ENCODE results near the gene RLIM.
"Not testable (repeated sequence)": the region's sequence is repeated elsewhere in the genome, so short reads cannot be mapped to it uniquely, and the experiment has no call there.

The RLIM gene, protein sequence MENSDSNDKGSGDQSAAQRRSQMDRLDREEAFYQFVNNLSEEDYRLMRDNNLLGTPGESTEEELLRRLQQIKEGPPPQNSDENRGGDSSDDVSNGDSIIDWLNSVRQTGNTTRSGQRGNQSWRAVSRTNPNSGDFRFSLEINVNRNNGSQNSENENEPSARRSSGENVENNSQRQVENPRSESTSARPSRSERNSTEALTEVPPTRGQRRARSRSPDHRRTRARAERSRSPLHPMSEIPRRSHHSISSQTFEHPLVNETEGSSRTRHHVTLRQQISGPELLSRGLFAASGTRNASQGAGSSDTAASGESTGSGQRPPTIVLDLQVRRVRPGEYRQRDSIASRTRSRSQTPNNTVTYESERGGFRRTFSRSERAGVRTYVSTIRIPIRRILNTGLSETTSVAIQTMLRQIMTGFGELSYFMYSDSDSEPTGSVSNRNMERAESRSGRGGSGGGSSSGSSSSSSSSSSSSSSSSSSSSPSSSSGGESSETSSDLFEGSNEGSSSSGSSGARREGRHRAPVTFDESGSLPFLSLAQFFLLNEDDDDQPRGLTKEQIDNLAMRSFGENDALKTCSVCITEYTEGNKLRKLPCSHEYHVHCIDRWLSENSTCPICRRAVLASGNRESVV

GRCh38 chrX:74614093-74614909 is at the start of gene RLIM:
TSS of gene RLIM (minus strand) at chrX:74614624. CDS start at chrX:74595977, 18,647 bp downstream.
- TF ChIP-seq CTCF (IDR thresholded peaks at IDR 0.05; ENCODE audit: low read depth, low read length): no peak
- peak; percentile 93 for DNase-seq

DNA sequence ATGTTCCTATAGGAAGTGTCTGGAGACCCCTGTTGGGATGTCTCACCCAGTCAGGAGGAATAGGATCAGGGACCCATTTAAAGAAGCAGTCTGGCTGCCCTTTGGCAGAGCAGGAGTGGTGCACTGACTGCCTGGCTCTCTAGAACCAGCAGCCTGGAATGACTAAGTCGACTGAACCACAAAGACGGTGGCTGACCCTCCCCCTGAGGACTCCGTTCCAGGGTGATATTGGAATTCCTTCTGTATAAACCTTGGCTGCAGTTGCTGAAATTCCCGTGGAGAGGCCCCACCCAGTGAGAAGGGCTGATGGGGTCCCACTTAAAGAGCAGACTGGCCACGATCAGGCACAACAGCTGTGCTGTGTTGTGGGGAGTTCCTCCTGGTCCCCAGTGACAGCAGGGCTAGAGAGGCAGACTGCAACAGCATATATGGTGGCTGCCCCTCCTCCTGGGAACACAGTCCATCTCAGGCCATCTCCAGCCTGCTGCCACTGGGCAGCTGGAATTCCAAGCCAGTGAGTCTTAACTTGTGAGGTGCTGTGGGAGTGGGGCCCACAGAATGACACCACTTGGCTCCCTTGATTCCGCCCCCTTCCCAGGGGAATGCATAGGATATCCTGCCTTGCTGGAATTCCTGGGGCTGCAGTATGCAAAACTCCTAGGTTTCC is 41.8 kb upstream of the RLIM start:
- H3K27ac ChIP-seq: no peak overlapping the region
- no peak for TF ChIP-seq CTCF (IDR thresholded peaks at IDR 0.05; ENCODE audit: low read depth, low read length)
- H3K27me3 ChIP-seq (ENCODE audit: insufficient read depth, low read depth, severe bottlenecking): peaks cover 15% of the 10 kb centered on the region
- DNase-seq: no peak
- H3K4me3 ChIP-seq (ENCODE audit: low read depth, low read length): no peak overlapping the region
- H3K9me3 ChIP-seq (ENCODE audit: severe bottlenecking): no peaks in the 10 kb centered on the region
- no peaks in the 10 kb centered on the region for H3K36me3 ChIP-seq

More at GRCh38 chrX:74614093-74614909, at the start of gene RLIM:
- Histone ChIP-seq H3K36me3 (peaks cover 24% of the 10 kb centered on the region), H3K27ac (peak within 1 kb of the TSS; percentile 97), H3K9me3 (ENCODE audit: severe bottlenecking) (peaks cover 2% of the 10 kb centered on the region), H3K4me3 (ENCODE audit: low read depth, low read length) (peak within 1 kb of the TSS; percentile 71), H3K27me3 (ENCODE audit: insufficient read depth, low read depth, severe bottlenecking) (peaks cover 5% of the 10 kb centered on the region)

- H3K27ac ChIP-seq; DNase-seq; H3K36me3 ChIP-seq; H3K9me3 ChIP-seq (ENCODE audit: severe bottlenecking); H3K4me3 ChIP-seq (ENCODE audit: low read depth, low read length): not testable (repeated sequence)
- peaks cover 18% of the 10 kb centered on the region for H3K27me3 ChIP-seq (ENCODE audit: insufficient read depth, low read depth, severe bottlenecking)
Measured at GRCh38 chrX:74654953-74655352, 40.5 kb upstream of the RLIM start.

DNA sequence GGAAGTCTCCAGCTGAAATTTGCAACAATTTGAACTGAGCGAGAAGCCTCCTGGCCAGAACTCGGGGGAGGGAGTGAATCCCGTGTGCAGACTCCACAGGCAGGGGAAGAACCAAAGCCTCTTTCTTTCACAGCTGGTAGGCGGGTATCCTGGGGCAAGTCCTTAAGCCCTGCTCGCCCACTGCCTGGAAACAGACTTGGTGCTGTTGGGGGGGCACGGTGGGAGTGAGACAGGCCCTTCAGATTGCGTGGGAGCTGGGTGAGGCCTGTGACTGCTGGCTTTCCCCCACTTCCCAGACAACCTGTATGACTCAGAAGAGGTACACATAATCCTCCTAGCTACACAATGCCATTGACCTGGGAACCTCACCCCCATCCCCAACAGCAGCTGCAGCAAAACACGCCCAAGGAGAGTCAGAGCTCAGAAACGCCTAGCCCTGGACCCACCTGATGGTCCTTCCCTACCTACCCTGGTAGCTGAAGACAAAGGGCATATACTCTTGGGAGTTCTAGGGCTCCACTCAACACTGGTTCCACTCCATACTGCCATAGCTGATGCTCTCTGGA is 22.4 kb upstream of the RLIM start:
- TF ChIP-seq CTCF (IDR thresholded peaks at IDR 0.05; ENCODE audit: low read depth, low read length): no peak
- Histone ChIP-seq H3K4me3 (ENCODE audit: low read depth, low read length) (no peak overlapping the region), H3K27me3 (ENCODE audit: insufficient read depth, low read depth, severe bottlenecking) (peaks cover 28% of the 10 kb centered on the region), H3K36me3 (no peaks in the 10 kb centered on the region), H3K27ac (no peak overlapping the region), H3K9me3 (ENCODE audit: severe bottlenecking) (no peaks in the 10 kb centered on the region)
- no peak for DNase-seq

DNA sequence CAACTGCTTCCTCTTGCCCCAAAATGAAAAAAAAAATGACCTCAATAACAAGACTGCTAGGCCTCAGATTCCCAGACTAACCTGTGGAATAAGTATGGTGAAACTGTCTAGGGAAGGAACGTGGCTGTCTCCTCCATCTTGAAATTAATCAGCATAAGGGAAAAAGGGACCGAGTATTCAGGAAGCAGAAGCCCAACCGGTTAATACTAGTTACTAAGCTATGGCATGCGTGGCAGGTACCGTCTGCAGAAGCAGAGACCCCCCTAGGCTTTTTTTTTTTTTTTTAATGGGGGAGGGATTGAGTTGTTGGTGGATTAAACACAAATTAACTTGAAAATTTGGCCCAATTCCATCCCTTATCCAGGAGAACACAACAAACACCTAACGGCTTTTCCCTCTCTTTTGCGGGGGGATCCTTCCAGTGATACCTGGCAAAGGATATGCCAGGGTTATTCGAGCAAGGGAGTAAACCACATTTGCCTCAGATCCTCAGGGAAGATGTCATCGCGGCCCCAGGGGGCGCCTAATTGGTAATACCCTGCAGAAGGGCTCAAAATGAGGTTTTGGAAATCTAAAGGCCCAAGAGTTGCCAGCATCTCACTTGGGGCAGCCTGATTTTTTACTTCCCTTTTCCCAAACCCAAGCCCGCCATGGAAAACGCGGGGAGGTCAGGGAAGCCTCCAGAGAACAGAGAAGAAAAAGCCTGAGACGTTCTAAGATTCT is 893 bp downstream of the RLIM start:
- peaks cover 2% of the 10 kb centered on the region for H3K9me3 ChIP-seq (ENCODE audit: severe bottlenecking)
- no peak for TF ChIP-seq CTCF (IDR thresholded peaks at IDR 0.05; ENCODE audit: low read depth, low read length)
- no peak for DNase-seq
- peaks cover 5% of the 10 kb centered on the region for H3K27me3 ChIP-seq (ENCODE audit: insufficient read depth, low read depth, severe bottlenecking)
- peak overlapping the region; percentile 97 for H3K27ac ChIP-seq
- H3K36me3 ChIP-seq: peaks cover 26% of the 10 kb centered on the region
- H3K4me3 ChIP-seq (ENCODE audit: low read depth, low read length): peak overlapping the region; percentile 71
